Measurements from ENCODE around the gene SLC43A2.
A peak's percentile ranks its signal among the peaks of the same experiment; 100 is the strongest.

SLC43A2 gene

DNA sequence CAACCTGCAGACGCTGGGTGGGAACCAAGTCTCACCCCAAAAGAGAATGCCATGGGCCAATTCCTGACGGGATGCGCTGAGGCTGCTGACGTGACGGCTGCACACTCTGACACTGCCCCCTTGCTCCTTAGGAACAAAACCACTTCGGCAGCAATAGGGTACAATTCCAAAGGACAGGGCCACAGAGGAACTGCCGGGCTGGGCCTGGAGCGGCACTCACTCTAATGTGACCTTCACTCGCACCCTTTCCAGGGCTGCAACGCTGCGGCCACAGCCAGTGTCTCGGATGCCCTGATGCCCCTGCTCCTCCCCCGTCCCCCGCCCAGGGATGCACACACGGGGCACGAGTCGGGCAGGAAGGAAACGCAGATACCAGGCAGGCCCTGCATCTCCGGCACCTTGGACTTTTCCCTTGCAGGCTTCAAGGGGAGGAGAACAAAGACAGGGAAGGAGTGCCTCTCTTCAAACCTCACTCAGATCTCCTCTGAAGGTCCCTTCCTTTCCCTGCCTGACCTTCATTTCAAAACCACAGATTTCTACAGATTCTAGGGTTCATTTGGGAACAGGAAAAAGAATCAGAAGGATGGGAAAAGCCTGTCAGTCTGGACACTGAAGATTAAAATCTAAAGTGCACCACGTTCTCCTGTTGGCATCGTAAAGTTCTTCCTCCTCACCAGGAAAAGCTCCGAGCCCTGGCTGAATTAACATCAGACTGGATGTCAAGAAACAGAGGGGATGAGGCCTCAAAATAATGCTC is 68.4 kb downstream of the SLC43A2 start:
- no peak for TF ChIP-seq POLR2AphosphoS5 (IDR thresholded peaks at IDR 0.05; ENCODE audit: low read depth, low read length)
- no peak for FAIRE-seq
- no peak for DNase-seq (ENCODE audit: insufficient read length, low spot score)

DNA sequence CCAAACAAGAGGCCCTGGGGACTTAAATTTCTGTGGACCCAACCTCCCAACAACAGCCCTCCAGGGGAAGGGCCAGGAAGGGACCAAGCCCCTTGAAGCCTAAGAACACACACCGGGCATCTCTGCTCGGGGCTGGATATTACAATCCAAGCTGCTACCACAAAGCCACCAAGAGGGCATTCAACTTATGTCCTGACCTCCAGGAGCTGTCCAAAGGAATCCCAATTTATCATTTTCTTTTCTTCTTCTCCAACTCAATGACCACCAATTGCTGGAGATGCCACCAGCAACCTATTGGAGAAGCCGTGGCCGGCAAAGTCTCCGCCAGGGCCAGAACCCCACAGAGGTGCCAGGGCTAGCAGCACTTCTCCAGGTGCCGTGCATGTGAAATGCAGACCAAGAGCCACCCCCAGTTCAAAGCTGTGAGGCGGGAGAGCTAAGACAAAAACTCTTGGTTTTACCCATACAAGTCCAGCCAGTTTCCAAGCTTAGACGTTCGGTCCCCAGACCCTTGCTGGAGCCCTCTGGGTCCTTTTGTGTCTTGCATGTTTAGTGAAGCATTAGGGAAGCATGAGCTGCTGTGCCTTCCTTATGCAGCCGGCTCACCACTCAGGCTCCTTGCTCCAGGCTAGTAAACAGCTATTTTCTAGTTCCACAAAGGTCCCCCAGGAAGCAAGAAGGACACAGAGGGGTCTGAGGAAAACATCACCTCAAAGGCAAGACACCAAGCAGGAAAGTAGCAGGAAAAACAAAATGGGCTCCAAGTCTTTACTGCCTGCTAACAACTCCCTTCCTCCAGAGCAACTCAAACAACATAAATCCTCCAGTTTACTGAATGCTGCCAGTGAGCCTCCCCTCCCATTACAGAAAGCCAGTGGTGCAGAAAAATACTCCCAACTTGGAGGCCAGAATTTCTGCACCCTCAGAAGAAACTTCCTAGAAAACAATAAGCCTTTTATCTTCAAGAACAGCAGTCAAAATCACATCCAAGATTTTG is 69.3 kb downstream of the SLC43A2 start:
- FAIRE-seq (no peak), DNase-seq (ENCODE audit: insufficient read length, low spot score) (no peak)
- TF ChIP-seq TAF1 (IDR thresholded peaks at IDR 0.05; ENCODE audit: low read depth, low read length): no peak
- TF ChIP-seq POLR2A (IDR thresholded peaks at IDR 0.05; ENCODE audit: low read depth, low read length): no peak
- TF ChIP-seq POU2F2 (IDR thresholded peaks at IDR 0.05; ENCODE audit: low read depth, low read length): no peak
- no peak for TF ChIP-seq POLR2AphosphoS5 (IDR thresholded peaks at IDR 0.05; ENCODE audit: low read depth, low read length)
- no peak for TF ChIP-seq SPI1 (IDR thresholded peaks at IDR 0.05; ENCODE audit: low read depth, low read length)
- no peak for TF ChIP-seq PAX5 (IDR thresholded peaks at IDR 0.05; ENCODE audit: insufficient read depth, low read length, severe bottlenecking)

DNA sequence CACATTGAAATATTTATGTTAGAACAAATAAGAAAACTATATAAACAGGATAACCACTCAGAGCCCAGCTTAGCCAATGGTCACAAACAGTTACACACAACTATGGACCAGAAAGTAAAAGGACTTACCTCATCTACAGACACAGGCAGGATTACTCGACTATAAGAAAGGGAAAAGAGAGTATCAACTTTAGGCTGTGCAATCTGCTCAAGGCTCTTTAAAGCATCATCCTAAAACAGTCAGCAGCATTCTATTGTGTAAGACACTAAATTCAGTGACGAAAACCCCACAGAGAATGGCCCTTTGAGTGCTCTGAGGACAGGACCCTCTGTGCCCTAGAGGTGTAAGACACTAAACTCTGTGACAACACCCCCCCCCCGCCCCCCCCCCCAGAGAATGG is 70.2 kb downstream of the SLC43A2 start:
- TF ChIP-seq POLR2A (IDR thresholded peaks at IDR 0.05; ENCODE audit: low read depth, low read length): no peak
- no peak for TF ChIP-seq POU2F2 (IDR thresholded peaks at IDR 0.05; ENCODE audit: low read depth, low read length)
- TF ChIP-seq PAX5 (IDR thresholded peaks at IDR 0.05; ENCODE audit: insufficient read depth, low read length, severe bottlenecking): no peak
- no peak for TF ChIP-seq TAF1 (IDR thresholded peaks at IDR 0.05; ENCODE audit: low read depth, low read length)
- TF ChIP-seq POLR2AphosphoS5 (IDR thresholded peaks at IDR 0.05; ENCODE audit: low read depth, low read length): no peak
- TF ChIP-seq SPI1 (IDR thresholded peaks at IDR 0.05; ENCODE audit: low read depth, low read length): no peak
- FAIRE-seq (no peak), DNase-seq (ENCODE audit: insufficient read length, low spot score) (no peak)

DNA sequence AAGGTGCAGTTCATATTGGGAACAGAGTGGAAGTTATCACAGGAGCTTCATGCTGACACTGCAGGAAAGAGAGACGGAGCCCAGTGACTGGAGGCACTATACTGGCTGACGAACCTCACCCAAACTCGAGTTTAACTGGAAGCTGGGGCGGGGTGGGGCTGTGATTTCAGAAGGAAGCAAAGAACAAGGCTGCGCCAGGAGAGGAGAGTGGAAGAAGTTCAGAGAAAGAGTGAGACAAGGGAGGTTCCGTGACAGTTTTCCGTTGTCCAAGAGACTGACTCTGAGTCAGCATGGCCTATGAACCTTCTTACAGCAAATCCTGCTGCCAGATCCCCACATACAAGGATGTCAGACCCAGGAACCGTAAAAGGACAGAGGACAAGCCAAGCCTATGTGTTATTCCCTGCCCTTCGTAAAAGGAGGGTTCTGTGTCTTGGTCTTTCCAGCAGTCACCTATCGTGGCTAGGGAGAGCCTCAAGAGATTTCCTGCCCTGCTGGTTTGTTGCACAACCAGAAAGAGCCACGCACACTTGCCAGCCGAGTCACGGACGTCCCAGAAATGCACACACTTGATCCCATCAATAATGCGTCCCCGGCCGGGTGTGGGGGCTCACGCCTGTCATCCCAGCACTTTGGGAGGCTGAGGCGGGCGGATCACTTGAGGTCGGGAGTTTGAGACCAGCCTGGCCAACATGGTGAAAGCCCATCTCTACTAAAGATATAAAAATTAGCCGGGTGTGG is 71.1 kb downstream of the SLC43A2 start:
- DNase-seq (ENCODE audit: insufficient read length, low spot score) (no peak), FAIRE-seq (no peak)
- TF ChIP-seq SPI1 (IDR thresholded peaks at IDR 0.05; ENCODE audit: low read depth, low read length) (no peak), PAX5 (IDR thresholded peaks at IDR 0.05; ENCODE audit: insufficient read depth, low read length, severe bottlenecking) (no peak), POLR2AphosphoS5 (IDR thresholded peaks at IDR 0.05; ENCODE audit: low read depth, low read length) (no peak), POU2F2 (IDR thresholded peaks at IDR 0.05; ENCODE audit: low read depth, low read length) (no peak), TAF1 (IDR thresholded peaks at IDR 0.05; ENCODE audit: low read depth, low read length) (no peak), POLR2A (IDR thresholded peaks at IDR 0.05; ENCODE audit: low read depth, low read length) (no peak)

DNA sequence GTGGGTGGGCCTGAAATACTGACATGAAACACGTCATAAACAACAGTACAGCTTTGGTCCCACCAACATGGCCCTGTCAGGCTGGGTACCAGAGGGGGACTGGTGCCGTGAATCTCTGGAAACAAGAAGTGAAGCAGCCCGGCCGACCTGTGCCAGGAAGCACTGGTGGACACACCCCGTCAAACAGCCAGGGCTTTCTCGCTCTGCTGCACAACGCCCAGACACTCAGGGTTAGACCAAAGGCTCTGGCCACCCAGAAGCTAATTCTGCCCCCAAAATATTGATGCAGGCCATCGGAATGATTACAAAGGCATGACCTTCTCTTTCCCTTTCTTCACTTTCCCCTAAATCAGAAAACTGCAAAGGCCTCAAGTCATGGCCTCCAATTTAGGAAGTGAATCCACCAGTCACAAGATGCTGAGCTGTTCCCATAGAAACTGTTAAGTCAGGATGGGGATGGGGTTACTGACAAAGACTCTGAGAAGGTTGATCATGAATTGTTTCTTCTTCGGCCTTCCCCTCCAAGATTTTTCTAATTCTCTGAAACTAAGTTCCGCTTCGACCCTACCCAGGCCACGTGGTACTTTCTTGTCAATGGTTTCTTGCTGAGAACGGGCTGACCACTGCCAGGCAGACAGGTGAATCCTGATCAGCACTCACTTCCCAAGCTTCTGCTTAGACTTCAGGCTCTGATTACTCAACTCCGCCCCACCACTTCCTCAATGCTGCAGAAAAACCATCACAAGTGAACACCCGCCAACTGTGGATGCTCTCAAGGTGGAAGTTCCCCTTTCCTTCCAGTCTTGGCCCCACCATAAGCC is 72.8 kb downstream of the SLC43A2 start:
- TF ChIP-seq TAF1 (IDR thresholded peaks at IDR 0.05; ENCODE audit: low read depth, low read length): no peak
- TF ChIP-seq SPI1 (IDR thresholded peaks at IDR 0.05; ENCODE audit: low read depth, low read length): peak; percentile 86
- FAIRE-seq: peak; percentile 92
- peak; percentile 44 for DNase-seq (ENCODE audit: insufficient read length, low spot score)

DNA sequence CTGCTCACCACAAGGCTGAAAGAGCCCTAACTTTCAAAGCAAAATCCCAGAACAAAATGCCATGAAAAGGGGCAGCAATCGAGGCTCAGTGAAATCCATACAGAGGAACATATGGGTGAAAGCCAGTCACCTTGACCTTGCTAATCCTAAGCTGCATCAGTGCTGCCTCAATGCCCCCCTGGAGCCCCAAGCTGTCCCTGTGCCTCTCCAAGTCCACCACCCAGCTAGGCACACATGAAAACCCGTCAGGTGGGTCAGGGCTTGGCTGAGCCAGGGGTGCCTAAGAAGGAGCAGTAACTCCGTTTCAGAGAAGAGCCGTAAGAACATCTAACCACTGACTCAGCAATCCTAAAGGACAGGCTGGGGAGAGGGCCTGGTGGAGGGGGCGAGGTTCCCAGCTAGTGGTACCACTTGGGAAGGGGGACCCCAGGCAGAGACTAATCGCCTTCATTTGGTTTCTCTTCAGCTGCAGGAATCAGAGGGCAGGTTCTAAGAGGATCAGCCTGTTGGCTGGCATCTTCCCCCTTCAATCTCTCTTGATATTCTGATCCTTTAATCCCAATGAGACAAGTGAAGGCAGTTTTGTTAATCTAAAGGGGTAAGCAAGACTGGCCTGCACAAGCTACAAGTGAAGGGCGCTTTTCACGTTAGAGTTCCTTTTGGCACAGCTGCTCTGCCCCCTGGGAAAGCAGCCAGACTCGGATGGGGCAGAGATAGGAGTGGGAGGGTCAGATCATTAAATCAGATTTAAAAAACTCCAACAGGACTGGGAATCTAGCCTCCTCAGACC is 73.7 kb downstream of the SLC43A2 start:
- DNase-seq (ENCODE audit: insufficient read length, low spot score) (no peak), FAIRE-seq (no peak)
- TF ChIP-seq POLR2A (IDR thresholded peaks at IDR 0.05; ENCODE audit: low read depth, low read length): no peak
- no peak for TF ChIP-seq POLR2AphosphoS5 (IDR thresholded peaks at IDR 0.05; ENCODE audit: low read depth, low read length)
- TF ChIP-seq PAX5 (IDR thresholded peaks at IDR 0.05; ENCODE audit: insufficient read depth, low read length, severe bottlenecking): no peak
- TF ChIP-seq SPI1 (IDR thresholded peaks at IDR 0.05; ENCODE audit: low read depth, low read length): no peak
- no peak for TF ChIP-seq TAF1 (IDR thresholded peaks at IDR 0.05; ENCODE audit: low read depth, low read length)
- TF ChIP-seq POU2F2 (IDR thresholded peaks at IDR 0.05; ENCODE audit: low read depth, low read length): no peak

DNA sequence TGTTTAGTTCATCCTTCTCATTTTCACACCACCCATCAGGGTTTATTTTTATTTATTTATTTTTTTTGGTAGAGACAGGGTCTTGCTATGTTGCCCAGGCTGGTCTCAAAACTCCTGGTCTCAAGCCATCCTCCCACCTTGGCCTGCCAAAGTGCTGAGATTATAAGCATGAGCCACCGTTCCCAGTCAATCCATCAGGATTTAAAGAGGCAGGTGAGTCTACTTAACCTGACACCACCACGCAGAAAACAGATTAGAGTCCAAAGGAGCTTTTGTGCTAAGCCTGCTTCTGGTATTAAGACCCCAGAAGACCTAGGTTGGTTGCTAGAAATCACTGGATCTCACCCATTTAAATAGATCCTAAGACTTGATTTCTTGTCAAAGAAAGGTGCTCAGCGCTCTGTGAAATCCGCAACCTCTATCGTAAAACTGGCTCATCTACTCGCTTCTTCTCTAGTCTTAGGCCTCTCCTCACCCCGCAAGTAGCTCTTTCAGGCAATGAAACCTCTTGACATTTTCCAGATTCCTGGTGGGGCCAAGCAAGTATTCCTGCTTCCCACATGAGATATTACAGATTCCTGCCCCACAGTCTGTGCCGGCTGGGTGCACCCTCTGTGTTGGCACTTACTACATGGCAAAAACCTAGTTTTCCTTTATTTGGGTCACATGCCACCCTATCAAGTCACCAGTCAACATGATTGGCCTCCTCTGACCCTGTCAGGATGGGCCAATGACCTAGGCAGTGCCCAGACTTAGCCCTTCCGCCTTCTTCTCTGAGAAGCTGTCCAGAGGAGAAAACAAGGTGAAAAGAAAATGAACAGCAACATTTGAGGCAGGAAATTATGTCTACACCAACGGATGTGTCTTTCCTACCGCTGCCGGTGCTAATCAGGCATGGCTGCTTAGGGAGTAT is 75.0 kb downstream of the SLC43A2 start:
- DNase-seq (ENCODE audit: insufficient read length, low spot score): no peak
- no peak for TF ChIP-seq TAF1 (IDR thresholded peaks at IDR 0.05; ENCODE audit: low read depth, low read length)
- TF ChIP-seq SPI1 (IDR thresholded peaks at IDR 0.05; ENCODE audit: low read depth, low read length): no peak
- no peak for TF ChIP-seq POLR2A (IDR thresholded peaks at IDR 0.05; ENCODE audit: low read depth, low read length)
- no peak for TF ChIP-seq POU2F2 (IDR thresholded peaks at IDR 0.05; ENCODE audit: low read depth, low read length)
- TF ChIP-seq POLR2AphosphoS5 (IDR thresholded peaks at IDR 0.05; ENCODE audit: low read depth, low read length): no peak
- no peak for TF ChIP-seq PAX5 (IDR thresholded peaks at IDR 0.05; ENCODE audit: insufficient read depth, low read length, severe bottlenecking)
- FAIRE-seq: no peak
